Bladder microvascular endothelial cell (primary cell): ENCODE measurements around the gene HSF2BP. TPM values are rescaled to one million over a fixed set of nuclear protein-coding genes. Genes with fewer than 3 reads are reported as not detected.

ENCODE experiments used
- total RNA-seq: library from RNA; depleted of rRNA; stranded (reverse); fragments of >200 nt; gene quantifications from 2 replicates; pipeline ENCODE4 v1.2.3, GENCODE V29; 2014

The HSF2BP gene
- total RNA-seq: 0.32 and 0.76 TPM in 2 replicates

GRCh38 chr21:43659136-43660000, at the start of gene HSF2BP, which contains the start of gene RRP1B:
Gene HSF2BP, minus strand, starts transcription at chr21:43659488. Its CDS starts 1,392 bp downstream, at chr21:43658096.
Gene RRP1B, plus strand, starts transcription at chr21:43659560. Its CDS starts 105 bp downstream, at chr21:43659665.

Other genes starting within 250 kb of the HSF2BP start
- 1.9 and 11.6 TPM in 2 replicates for gene SIK1, start 232.4 kb downstream of the HSF2BP start, total RNA-seq
- 14.9 and 25.9 TPM in 2 replicates for gene RRP1B, start 72 bp upstream of the HSF2BP start, total RNA-seq
- gene PDXK, start 59.6 kb upstream of the HSF2BP start, total RNA-seq: 22.8 and 88.2 TPM in 2 replicates
- 12.0 and 15.3 TPM in 2 replicates for gene CSTB, start 116.8 kb upstream of the HSF2BP start, total RNA-seq
- 13.4 and 22.6 TPM in 2 replicates for gene RRP1, start 130.1 kb upstream of the HSF2BP start, total RNA-seq
- 30.1 and 112 TPM in 2 replicates for gene AGPAT3, start 205.7 kb upstream of the HSF2BP start, total RNA-seq